HG03442 (cell line): ENCODE measurements around the gene MSI1.

Experiments used
- ATAC-seq: cut with Tn5 transposase; IDR thresholded peaks from one replicate; pipeline ENCODE4 v1.9.1; 2021; ENCODE audit warnings: mild to moderate bottlenecking, moderate library complexity; ENCODE audit not compliant: unreplicated experiment

Gene MSI1

GRCh38 chr12:120368789-120369602 is at the start of gene MSI1:
Gene MSI1 (minus strand): TSS chr12:120369164. CDS start chr12:120369091, 73 bp downstream.
- ATAC-seq: no peak

DNA sequence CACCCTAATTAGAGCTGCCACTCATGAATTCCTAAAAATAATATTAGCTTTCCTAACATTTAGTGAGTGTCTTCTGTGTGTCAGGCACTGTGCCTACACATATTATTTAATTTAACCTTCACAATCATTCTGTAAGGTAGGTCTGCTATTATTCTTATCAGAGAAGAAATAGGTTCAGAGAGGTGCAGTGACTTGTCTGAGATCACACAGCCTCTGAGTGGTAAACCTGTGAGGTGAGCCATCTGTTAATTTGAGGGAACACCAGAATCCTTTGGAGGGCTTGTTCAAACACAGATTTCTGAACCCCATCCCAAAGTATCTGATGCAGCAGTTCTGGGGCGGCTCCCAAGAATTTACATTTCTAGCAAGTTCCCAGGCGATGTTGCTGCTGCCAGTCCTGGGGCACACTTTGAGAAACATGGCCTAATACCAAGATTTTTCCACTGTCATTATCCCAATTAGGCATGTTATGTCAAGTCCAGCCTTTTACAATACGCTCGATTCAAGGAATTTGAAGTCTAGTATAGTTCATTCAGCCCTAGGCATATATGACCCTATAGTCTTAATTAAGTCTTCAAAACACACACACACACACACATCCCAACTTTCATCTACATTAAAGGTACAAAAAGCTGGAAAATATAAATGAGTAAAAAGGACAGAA is 49.1 kb upstream of the MSI1 start:
- no peak for ATAC-seq

DNA sequence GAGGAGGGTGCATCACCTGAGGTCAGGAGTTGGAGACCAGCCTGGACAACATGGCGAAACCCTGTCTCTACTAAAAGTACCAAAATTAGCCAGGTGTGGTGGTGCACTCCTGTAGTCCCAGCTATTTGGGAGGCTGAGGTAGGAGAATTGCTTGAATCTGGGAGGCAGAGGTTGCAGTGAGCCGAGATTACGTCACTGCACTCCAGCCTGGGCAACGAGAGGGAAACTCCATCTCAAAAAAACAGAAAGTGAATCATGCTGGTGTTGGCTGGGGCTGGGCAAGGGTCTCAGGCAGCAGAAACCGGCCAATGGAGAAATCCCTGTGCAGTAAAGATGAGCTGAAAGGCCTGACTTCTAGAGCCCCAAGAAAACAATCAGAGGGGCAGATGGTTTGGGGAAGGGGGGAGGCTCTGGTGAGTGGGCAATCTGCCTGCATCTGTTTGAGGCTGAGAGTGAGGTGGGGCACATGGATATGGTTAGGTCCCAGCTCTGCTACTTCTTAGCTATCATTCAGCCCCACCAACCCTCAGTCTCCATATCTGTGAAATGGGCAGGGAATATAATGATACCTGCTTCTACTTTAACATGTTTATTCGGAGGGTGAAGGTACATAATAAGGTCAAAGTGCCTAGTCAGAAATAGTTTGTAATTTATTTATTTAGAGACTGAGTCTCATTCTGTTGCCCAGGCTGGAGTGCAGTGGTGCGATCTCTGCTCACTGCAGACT is 47.7 kb upstream of the MSI1 start:
- no peak for ATAC-seq

GRCh38 chr12:120413901-120414695 is 45.1 kb upstream of the MSI1 start:
- no peak for ATAC-seq

GRCh38 chr12:120412421-120412820 is 43.5 kb upstream of the MSI1 start:
- ATAC-seq: no peak

- ATAC-seq: no peak
Observed at GRCh38 chr12:120408771-120409170, 39.8 kb upstream of the MSI1 start.

DNA sequence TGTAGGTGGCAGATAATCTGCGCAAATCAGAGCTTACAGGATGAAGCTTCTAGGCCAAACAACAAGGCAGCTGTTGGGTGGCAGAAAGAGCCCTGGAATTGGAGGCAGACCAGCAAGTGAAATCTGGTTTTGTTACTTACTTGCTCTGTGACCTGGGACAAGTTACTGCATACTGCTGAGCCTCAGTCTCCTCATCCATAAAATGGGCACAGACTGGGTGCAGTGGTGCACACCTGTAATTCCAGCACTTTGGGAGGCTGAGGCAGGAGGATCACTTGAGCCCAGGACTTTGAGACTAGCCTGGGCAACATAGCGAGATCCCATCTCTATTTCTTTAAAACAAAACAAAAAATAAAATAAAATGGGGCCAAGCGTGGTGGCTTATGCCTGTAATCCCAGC is 37.6 kb upstream of the MSI1 start:
- ATAC-seq: no peak

DNA sequence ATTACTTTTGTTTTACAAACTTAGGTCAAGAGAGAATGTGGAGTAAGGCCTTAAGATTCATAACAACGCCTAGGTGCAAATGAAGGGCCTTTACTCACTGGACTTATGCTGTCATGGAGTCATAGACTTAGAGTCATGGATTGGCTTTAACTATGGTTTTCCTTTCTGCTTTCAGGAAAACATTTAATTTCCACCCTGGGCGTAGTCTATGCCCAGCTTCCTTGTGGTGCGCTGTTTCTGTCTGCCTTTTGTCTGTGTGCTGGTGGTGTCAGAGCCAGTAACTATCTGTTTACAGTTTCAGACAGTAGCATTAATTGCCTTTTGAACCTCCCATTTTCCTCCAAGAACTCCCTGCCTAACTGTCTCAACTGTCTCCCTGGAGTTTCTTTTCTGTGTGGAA is 37.1 kb upstream of the MSI1 start:
- no peak for ATAC-seq

DNA sequence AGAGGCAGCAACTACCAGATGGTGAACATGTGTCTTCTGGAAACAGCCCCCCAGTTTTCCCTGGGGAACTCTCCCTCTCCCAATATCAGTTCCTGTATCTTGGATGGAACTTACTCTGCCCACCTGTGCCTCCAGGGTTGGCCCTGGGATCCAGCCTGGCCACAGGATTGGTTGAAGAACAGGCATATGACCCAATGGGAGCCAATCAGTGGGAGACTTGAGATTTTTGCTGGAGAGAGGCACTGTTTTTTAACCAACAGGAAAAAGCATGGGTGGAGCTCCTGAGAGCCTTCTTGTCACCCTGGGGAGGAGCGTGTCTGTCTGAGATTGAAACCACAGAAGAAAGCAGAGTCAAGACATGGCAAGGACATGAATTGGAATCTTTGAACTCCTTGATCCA is 35.3 kb upstream of the MSI1 start:
- no peak for ATAC-seq

DNA sequence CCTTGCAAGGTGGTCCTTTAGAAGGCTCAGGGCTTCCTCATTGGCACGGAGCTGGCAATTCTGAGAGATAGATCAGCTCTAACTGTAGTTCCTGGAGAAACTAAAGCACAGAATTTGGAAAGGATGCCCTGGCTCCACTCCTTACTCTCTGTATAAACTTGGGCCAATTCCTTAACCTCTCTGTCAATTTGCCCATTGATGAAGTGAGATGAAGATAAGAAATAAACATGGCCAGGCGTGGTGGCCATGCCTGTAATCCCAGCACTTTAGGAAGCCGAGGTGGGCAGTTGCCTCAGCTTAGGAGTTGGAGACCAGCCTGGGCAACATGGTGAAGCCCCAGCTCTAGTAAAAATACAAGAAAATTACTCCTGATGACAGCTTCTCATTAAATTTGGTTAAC is 34.9 kb upstream of the MSI1 start:
- ATAC-seq: no peak

- no peak for ATAC-seq
Observed at GRCh38 chr12:120402217-120402616, 33.3 kb upstream of the MSI1 start.

- no peak for ATAC-seq
Observed at GRCh38 chr12:120399531-120399930, 30.6 kb upstream of the MSI1 start.

DNA sequence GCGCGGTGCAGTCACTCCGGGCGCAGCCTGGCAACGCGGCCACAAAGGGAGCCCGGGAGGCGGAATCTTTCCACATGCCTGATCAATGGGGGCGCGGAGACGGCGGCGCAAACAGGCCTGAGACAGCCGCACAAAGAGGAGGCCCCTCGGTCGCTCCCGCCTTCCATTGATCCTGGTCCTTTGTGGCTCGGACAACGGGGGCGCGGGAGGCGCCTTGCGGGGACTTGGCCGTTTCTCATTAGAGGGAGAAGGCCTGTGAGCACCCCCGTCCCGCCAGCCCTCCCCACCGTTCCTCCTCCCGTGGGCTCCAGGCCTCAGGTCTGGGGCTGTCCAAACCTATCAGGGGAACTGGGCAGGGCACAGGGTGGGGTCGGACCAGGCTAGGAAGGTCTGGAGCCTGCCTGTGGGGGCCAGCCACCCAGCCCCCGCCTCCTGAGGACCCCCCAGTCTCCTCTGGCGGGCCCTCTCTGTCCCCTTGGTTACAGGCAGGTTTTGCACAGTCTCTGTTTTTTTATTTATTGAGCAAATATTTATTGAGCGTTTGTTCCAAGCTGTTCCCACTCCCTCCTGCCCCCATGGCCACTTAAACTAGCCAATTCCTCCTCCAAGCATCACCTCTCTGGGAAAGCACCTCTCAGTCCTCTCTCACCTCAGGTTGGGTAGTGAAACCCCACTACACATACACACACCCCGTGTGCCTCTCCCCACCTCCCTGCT is 29.0 kb upstream of the MSI1 start:
- no peak for ATAC-seq

GRCh38 chr12:120394483-120395367 is 25.8 kb upstream of the MSI1 start:
- ATAC-seq: no peak

DNA sequence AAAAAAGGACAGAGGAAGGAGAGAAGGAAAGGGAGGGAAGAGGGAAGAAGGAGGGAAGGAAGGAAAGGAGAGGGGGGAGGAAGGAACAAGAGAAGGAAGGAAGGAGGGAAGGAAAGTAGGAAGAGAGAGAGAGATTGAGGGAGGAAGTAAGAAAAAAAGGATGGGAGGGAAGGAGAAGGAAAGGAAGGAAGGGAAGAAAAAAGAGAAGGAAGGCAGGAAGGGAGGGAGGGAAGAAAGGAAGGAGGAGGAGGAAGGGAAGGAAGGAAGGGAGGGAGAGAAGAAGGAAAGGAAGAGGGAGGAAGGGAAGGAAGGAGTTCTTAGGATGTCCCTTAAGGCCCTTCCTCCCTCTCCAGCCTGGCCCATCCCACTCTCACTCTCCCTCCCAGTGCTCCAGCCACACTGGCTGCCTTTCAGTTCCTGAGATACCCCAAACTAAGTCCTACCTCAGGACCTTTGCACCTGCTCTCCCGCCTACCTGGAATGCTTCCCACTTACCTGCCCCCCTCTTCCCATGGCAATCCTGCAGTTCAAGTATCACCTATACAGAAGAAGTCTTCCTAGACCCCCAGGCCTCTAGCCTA is 21.7 kb upstream of the MSI1 start:
- ATAC-seq: no peak

- no peak for ATAC-seq
Observed at GRCh38 chr12:120388691-120389481, 19.9 kb upstream of the MSI1 start.

- ATAC-seq: no peak
Observed at GRCh38 chr12:120381752-120382419, 12.9 kb upstream of the MSI1 start.

- no peak for ATAC-seq
Observed at GRCh38 chr12:120378036-120378435, 9.1 kb upstream of the MSI1 start.
